HCT116 (cell line): Measurements from ENCODE around the gene SRRD.

Source experiments
- CEBPB ChIP-seq: IDR thresholded peaks from 2 replicates; pipeline ENCODE4 v1.6.1; 2012; ENCODE audit warnings: low read depth
- ELF1 ChIP-seq: IDR thresholded peaks from 2 replicates; pipeline ENCODE4 v1.6.1; 2012; ENCODE audit warnings: low read depth, borderline replicate concordance
- FOSL1 ChIP-seq: IDR thresholded peaks from 2 replicates; pipeline ENCODE4 v1.6.1; 2012; ENCODE audit warnings: low read depth
- POLR2A ChIP-seq: IDR thresholded peaks from 2 replicates; pipeline ENCODE4 v1.7.0; 2011; ENCODE audit warnings: borderline replicate concordance; ENCODE audit not compliant: insufficient read depth, insufficient read length; ENCODE audit errors: extremely low read depth
- POLR2AphosphoS5 ChIP-seq: IDR thresholded peaks from 2 replicates; pipeline ENCODE4 v1.6.1; 2011; ENCODE audit warnings: mild to moderate bottlenecking, low read depth, low read length, moderate library complexity
- SIN3A ChIP-seq: IDR thresholded peaks from 2 replicates; pipeline ENCODE4 v1.6.1; 2012; ENCODE audit warnings: low read depth
- YY1 ChIP-seq: IDR thresholded peaks from 2 replicates; pipeline ENCODE4 v1.6.1; 2011; ENCODE audit warnings: low read length, low read depth, moderate library complexity, mild to moderate bottlenecking; ENCODE audit not compliant: insufficient replicate concordance; ENCODE audit errors: extremely low read depth
- ZFX ChIP-seq: fragments of 450-650 bp; IDR thresholded peaks from 2 replicates; pipeline ENCODE4 v1.6.1; 2017
- TF ChIP-seq, protein P1 (sequence below), 3 experiments: fragments of 200-600 bp in 1 of 3; sonication (generic) in 1 of 3; IDR thresholded peaks in 2 of 3; conservative IDR thresholded peaks in 1 of 3; 2 replicates each; pipeline ENCODE4 v1.5.1; 2012 to 2017; ENCODE audit warnings: low read depth in 2 of 3, low read length in 2 of 3, antibody characterized with exemption in 1 of 3, borderline replicate concordance in 1 of 3, control low read depth in 1 of 3, mild to moderate bottlenecking in 1 of 3, mixed read lengths in 1 of 3, mixed run types in 1 of 3, moderate library complexity in 1 of 3; ENCODE audit not compliant: insufficient read depth in 1 of 3

DNA sequence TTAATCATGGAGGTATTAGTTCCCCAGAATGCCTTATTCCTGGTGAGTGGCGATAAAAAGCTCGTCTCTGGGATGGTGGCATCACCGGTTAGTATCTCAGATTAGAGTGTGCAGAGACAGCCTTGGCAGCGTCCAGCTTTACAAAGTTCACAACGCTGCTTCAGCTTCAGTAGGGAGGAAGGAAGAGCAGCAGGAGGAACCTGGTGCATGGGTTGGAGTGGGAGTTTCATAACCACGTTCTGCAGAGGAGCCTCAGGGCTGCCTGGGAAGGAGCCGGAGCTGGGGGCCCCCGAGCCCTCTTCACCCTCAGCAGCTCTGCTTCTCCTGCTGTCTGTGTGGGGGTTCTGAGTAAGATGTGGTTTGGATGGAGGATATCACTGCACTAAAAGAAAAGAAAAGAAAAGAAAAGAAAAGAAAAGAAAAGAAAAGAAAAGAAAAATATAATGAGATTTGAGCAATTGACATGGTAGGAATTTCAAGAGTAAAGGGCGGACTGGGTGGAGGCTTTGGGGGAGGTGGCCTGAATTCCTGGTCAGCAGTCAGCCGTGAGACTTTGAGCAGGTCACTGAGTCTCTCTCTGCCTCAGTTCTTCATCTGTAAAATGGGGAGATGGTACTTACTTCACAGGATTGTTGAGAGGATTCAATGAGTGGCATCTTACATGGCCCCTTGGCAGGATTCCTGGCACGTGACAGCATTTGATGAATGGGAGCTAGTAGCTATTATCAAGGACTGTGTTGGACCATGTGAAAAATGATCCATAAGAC, 48.2 kb upstream of the SRRD start:
- TF ChIP-seq YY1 (no peak), POLR2A (no peak), ELF1 (no peak), ZFX (no peak), SIN3A (no peak), CEBPB (no peak), FOSL1 (no peak), POLR2AphosphoS5 (no peak)
- TF ChIP-seq, protein P1, sequence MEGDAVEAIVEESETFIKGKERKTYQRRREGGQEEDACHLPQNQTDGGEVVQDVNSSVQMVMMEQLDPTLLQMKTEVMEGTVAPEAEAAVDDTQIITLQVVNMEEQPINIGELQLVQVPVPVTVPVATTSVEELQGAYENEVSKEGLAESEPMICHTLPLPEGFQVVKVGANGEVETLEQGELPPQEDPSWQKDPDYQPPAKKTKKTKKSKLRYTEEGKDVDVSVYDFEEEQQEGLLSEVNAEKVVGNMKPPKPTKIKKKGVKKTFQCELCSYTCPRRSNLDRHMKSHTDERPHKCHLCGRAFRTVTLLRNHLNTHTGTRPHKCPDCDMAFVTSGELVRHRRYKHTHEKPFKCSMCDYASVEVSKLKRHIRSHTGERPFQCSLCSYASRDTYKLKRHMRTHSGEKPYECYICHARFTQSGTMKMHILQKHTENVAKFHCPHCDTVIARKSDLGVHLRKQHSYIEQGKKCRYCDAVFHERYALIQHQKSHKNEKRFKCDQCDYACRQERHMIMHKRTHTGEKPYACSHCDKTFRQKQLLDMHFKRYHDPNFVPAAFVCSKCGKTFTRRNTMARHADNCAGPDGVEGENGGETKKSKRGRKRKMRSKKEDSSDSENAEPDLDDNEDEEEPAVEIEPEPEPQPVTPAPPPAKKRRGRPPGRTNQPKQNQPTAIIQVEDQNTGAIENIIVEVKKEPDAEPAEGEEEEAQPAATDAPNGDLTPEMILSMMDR (IDR thresholded peaks at IDR 0.05 in 2 of 3, conservative IDR thresholded peaks at IDR 0.05 in 1 of 3; ENCODE audit: borderline replicate concordance in 1 of 3, insufficient read depth in 1 of 3, low read depth in 2 of 3, low read length in 2 of 3) = no peak
